DLD1 (cell line): ENCODE measurements around the gene INCA1.
"Not testable (repeated sequence)": the region's sequence is repeated elsewhere in the genome, so short reads cannot be mapped to it uniquely, and the experiment has no call there.

Experiments
- in situ Hi-C: cut with HindIII; loops from 2 replicates; pipeline ENCODE4 v1.10.0; 2017; ENCODE audit warnings: low sequenced_read_pairs

Gene INCA1

GRCh38 chr17:4997302-4998026, at the start of gene INCA1, which contains the start of gene KIF1C:
Gene INCA1, minus strand, starts transcription at chr17:4997522. Its CDS starts 3,085 bp downstream, at chr17:4994437.
Gene KIF1C, plus strand, starts transcription at chr17:4997950. Its CDS starts 2,297 bp downstream, at chr17:5000247.
- in situ Hi-C loops = no loop called here

GRCh38 chr17:5045496-5045895, 48.2 kb upstream of the INCA1 start:
- in situ Hi-C loops = no loop called here

GRCh38 chr17:5044630-5045029, 47.3 kb upstream of the INCA1 start:
- in situ Hi-C loops = no loop called here

GRCh38 chr17:5043524-5043923, 46.2 kb upstream of the INCA1 start:
- in situ Hi-C loops = no loop called here

- in situ Hi-C loops = no loop called here
Observed at GRCh38 chr17:5042157-5043022, 45.1 kb upstream of the INCA1 start.

GRCh38 chr17:5035315-5035714, 38.0 kb upstream of the INCA1 start, which contains the start of gene SLC52A1:
Gene SLC52A1, minus strand, starts transcription at chr17:5035426. Its CDS starts 820 bp downstream, at chr17:5034606.
- in situ Hi-C loops = no loop called here

- in situ Hi-C loops = no loop called here
Observed at GRCh38 chr17:5034651-5035050, 37.3 kb upstream of the INCA1 start.

GRCh38 chr17:5034063-5034462, 36.7 kb upstream of the INCA1 start:
- in situ Hi-C loops = no loop called here

GRCh38 chr17:5033352-5034015, 36.2 kb upstream of the INCA1 start:
- in situ Hi-C loops = no loop called here

- in situ Hi-C loops = no loop called here
Observed at GRCh38 chr17:5032865-5033264, 35.5 kb upstream of the INCA1 start.

GRCh38 chr17:5031365-5032082, 34.2 kb upstream of the INCA1 start:
- in situ Hi-C loops = no loop called here

GRCh38 chr17:5030168-5030567, 32.8 kb upstream of the INCA1 start:
- in situ Hi-C loops = not testable (repeated sequence)

GRCh38 chr17:5027916-5028315, 30.6 kb upstream of the INCA1 start:
- in situ Hi-C loops = no loop called here

- in situ Hi-C loops = no loop called here
Observed at GRCh38 chr17:5027299-5027698, 30.0 kb upstream of the INCA1 start.

- in situ Hi-C loops = no loop called here
Observed at GRCh38 chr17:5024604-5025003, 27.3 kb upstream of the INCA1 start.

GRCh38 chr17:5023588-5024147, 26.3 kb upstream of the INCA1 start:
- in situ Hi-C loops = no loop called here

GRCh38 chr17:5022171-5022711, 24.9 kb upstream of the INCA1 start:
- in situ Hi-C loops = no loop called here

- in situ Hi-C loops = no loop called here
Observed at GRCh38 chr17:5020502-5021023, 23.2 kb upstream of the INCA1 start.

- in situ Hi-C loops = no loop called here
Observed at GRCh38 chr17:5019475-5019956, 22.2 kb upstream of the INCA1 start.

GRCh38 chr17:5014357-5014756, 17.0 kb upstream of the INCA1 start:
- in situ Hi-C loops = no loop called here
